NCI-H748 treated with DMSO at 0.1 percent for 48 hours (cell line): ENCODE measurements around the gene KNTC1.
"Not testable (repeated sequence)": the region's sequence is repeated elsewhere in the genome, so short reads cannot be mapped to it uniquely, and the experiment has no call there.

ENCODE experiments used
- DNase-seq: peaks from one replicate; lab custom pipeline; 2025; lab: John Stamatoyannopoulos, UW

Gene KNTC1, protein sequence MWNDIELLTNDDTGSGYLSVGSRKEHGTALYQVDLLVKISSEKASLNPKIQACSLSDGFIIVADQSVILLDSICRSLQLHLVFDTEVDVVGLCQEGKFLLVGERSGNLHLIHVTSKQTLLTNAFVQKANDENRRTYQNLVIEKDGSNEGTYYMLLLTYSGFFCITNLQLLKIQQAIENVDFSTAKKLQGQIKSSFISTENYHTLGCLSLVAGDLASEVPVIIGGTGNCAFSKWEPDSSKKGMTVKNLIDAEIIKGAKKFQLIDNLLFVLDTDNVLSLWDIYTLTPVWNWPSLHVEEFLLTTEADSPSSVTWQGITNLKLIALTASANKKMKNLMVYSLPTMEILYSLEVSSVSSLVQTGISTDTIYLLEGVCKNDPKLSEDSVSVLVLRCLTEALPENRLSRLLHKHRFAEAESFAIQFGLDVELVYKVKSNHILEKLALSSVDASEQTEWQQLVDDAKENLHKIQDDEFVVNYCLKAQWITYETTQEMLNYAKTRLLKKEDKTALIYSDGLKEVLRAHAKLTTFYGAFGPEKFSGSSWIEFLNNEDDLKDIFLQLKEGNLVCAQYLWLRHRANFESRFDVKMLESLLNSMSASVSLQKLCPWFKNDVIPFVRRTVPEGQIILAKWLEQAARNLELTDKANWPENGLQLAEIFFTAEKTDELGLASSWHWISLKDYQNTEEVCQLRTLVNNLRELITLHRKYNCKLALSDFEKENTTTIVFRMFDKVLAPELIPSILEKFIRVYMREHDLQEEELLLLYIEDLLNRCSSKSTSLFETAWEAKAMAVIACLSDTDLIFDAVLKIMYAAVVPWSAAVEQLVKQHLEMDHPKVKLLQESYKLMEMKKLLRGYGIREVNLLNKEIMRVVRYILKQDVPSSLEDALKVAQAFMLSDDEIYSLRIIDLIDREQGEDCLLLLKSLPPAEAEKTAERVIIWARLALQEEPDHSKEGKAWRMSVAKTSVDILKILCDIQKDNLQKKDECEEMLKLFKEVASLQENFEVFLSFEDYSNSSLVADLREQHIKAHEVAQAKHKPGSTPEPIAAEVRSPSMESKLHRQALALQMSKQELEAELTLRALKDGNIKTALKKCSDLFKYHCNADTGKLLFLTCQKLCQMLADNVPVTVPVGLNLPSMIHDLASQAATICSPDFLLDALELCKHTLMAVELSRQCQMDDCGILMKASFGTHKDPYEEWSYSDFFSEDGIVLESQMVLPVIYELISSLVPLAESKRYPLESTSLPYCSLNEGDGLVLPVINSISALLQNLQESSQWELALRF (N-terminal part only)

DNA sequence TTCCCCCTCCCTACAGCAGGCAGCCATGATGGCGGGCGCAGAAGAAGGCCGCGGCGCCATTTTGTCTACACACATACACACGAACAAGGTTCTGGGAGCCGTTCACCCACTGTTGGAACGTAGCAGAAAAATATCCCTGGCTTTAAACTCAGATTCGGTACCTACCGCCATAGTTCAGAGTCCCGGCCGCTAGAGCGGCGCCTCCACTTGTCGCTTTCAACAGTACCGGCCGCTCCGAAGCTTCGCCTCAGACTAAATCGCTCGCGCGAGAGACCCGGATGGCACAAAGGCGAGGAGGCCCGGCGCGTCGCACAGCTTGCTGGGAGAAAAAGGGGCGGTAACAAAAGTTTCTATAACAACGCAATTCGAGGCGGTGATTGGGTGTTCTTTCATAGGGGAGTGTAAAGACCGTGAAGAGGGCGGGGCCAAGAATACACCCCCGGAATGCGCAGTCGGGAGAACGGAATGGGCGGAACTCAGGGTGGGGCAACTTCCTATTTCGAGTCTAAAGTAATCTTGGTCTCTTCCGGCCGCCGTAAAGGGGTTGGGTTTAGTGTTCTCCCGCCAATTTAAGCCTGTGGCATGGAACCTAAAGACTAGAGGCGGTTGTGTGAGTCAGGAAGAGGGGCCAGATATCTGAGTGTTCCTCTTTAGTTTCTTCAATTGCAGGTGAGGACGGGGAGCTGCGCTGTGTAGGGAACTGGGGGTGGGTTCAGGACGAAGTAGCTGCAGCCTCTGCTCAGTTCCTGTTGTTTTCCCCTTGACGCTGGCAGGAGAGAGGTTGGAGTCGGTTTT lies at the start of gene KNTC1, which contains the start of gene RSRC2:
Gene KNTC1 (plus strand): TSS at position 567 of the 795 bp plus-strand sequence. CDS start 2,815 bp downstream, outside the sequence.
Gene RSRC2 (minus strand): TSS at position 254 of the 795 bp plus-strand sequence. CDS start 83 bp downstream, at position 171.
- peak; percentile 100 for DNase-seq

DNA sequence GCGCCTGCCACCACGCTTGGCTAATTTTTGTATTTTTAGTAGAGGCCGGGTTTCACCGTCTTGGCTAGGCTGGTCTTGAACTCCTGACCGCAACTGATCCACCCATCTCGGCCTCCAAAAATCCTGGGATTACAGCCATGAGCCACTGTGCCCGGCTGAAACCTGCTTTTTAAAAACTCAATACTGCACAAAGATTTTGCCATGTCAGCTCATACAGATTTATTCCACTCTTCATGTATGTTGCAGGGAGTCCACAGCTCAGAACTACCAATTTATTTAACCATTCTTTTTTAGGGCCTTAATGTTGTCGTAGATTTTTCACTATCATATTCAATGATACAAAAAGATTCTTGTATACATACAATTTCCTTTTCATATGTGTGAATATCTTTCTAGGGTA lies 46.3 kb upstream of the KNTC1 start:
- DNase-seq, result no peak

DNA sequence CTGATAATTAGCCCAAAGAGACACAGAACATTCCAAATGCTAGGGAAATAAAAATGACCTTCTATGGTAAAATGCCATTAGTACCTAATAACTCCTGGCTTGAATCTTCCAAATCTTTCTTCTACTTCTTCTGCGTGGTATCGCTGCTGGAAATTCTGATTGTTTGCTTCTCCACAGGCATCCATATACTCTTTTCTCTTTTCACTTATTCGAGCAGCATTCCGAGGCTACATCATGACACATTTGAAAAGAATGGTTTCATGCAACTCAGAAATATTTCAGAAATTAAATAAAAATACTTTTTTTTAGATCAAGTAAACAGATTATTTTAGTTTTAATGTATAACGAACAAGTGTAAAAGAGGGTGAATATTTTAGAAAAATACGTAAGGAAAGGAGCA lies 45.2 kb upstream of the KNTC1 start:
- DNase-seq, result no peak

DNA sequence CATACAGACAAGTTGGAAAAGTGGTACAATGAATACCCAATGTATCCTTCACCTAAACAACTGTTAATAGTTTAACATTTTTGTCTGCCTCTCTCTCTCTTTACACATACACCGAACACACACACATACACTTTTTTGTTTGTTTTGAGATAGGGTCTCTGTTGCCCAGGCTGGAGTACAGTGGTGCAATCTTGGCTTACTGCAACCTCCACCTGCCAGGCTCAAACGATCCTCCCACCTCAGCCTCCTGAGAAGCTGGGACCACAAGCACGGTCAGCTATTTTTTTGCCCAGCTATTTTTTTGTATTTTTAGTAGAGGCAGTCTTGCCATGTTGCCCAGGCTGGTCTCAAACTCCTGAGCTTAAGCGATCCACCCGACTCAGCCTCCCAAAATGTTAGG lies 43.1 kb upstream of the KNTC1 start:
- no peak for DNase-seq

DNA sequence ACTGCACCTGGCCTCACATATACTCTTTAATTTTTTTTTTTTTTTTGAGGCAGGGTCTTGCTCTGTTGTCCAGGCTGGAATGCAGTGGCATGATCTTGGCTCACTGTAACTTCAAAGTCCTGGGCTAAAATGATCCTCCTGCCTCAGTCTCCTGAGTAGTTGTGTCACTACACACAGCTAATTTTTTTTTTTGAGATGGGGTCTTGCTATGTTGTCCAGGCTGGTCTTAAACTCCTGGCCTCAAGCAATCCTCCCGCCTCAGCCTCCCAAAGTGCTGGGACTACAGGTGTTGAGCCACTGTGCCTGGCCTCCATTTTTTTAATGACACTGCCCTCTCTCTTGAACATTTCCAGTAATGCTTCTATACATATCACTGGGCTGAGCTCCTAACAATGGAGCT lies 42.7 kb upstream of the KNTC1 start:
- DNase-seq, result not testable (repeated sequence)

DNA sequence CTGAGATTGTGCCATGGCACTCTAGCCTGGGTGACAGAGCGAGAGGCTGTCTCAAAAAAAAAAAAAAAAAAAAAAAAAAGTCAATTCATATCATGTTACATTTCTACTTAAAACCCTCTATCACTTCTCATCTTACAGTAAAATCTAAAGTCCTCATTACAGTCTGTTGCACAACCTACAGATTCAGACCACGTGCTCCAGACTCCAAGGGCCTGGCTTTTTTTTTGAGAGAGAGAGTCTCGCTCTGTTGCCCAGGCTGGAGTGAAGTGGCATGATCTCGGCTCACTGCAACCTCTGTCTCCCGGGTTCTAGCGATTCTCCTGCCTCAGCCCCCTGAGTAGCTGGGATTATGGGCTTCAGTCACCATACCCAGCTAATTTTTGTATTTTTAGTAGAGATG lies 40.7 kb upstream of the KNTC1 start:
- DNase-seq, result not testable (repeated sequence)

DNA sequence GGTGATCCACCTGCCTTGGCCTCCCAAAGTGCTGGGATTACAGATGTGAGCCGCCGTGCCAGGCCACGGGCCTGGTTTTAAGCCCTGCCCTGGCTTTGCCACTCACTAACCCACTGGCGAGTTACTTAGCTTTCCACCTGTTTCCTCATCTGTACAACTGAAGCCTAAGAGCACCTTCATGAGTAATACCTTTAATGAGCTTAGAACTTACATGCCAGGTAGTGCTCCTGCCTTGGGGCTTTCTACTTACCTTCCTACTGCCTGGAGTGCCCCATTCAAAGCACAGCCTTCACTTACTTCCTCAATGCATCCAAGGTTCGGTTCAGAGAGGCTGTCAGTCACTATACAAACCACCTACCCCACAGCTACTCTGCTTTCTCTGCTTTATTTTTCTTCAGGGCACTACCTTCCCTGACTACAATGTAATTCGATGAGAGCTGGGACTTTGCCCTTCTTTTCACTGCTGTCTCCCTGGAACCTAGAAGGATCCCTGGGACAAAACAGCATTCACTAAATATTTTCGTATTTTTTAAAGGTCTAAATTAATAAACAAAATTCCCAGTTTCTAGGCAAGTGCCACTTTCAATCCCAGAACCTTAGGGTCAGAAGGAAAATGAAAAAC lies 40.1 kb upstream of the KNTC1 start:
- DNase-seq, result no peak

DNA sequence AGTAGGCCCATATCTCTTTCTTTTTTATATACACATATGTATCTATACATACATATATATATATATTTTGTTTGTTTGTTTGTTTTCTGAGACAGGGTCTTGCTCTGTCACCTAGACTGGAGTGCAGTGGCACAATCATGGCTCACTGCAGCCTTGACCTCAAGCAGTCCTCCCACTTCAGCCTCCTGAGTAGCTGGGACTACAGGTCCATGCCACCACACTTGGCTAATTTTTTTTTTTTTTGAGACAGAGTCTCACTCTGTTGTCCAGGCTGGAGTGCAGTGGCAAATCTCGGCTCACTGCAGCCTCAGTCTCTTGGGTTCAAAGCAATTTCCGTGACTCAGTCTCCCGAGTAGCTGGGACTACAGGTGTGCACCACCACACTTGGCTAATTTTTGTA lies 39.2 kb upstream of the KNTC1 start:
- not testable (repeated sequence) for DNase-seq

DNA sequence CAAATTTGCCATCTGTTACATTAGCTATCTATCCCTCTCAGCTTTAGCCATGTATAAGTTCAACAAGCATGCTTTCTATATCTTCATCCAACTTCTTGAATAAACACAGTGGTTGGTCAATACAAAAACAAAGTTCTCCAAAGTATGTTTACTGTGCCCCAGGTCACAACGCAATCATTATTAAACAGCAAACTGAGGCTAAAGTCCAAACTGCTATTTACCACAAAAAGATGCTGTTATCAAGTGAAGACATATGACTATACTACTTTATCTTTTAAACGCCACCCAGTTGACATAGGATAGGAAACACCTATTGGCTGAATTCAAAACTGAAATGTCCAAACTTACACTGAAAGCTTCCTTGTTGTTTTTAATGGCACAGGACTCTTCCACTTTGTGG lies 38.0 kb upstream of the KNTC1 start:
- no peak for DNase-seq

DNA sequence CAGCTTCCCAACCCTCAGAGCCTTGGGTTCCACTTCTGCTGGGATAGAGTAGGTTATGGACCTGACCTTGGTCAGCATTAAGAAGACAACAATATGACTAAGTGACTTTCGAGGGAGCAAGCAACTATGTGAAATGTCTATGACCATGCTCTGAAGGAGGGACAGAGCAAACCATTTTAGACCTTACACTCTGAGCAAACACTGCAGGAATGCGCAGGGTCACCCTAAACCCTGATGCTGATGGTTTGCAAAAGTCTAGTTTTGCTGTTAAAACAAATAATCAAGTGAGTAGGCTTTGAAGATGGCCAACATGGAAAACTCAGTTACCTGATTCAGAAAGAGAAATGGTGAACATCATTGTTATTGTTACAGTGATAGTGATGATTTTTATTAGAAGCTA lies 35.1 kb upstream of the KNTC1 start:
- no peak for DNase-seq

DNA sequence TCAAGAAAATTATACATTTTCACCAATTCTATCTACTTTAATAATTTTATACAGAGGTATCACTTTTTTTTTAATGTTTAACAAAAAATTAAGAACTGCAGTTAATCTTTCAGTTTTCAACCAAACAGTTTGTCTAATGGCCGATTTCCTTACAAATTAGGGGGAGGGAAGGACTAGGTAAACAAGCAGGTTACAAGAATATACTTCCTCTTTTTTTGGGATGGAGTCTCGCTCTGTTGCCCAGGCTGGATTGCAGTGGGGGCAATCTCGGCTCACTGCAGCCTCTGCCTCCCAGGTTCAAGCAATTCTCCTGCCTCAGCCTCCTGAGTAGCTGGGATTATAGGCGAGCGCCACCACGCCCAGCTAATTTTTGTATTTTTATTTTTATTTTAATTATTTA lies 33.8 kb upstream of the KNTC1 start:
- DNase-seq, result not testable (repeated sequence)

DNA sequence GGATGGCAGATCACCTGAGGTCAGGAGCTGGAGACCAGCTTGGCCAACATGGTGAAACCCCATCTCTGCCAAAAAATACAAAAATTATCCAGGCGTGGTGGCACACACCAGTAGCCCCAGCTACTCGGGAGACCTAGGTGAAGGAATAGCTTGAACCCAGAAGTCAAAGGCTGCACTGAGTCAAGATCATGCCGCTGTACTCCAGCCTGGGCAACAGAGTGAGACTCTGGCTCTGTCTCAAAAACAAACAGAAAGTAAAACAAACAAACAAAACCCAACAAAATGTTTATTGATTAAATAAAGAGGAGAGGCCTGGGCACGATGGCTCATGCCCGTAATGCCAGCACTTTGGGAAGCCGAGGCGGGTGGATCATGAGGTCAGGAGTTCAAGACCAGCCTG lies 31.8 kb upstream of the KNTC1 start:
- no peak for DNase-seq

DNA sequence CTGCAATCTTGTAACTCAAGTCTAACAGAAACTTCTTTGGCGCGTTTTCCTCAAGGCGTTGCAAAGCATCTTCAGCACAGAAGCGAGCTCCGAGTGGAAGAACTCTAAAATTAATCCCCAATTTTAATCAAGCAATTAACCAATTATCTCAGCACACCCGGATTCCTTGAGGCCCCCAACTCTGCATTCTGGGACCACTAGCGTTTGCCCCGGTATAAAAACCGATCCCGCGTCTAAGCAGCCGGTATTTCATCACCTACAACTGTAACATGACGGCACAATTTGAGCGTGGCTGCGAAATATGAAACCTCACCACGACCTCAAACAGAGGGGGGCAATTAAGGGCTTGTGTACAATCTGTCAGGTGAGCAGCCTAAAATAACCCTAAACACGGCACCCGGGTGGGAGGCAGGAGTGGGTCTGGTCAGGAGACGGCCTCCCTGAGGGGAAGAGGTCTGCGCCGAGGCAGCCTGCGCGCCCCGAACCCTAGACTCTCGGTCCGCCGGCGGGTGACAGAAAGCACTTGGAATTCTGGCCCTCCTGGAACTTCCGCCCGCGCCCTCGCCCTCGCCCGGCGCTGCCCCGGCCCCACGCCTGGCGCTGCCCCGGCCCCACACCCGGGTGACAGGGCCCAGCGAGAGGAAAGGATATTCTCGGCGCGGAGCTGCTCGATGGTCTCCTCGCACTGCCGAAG lies 26.9 kb upstream of the KNTC1 start:
- DNase-seq, result peak; percentile 53

DNA sequence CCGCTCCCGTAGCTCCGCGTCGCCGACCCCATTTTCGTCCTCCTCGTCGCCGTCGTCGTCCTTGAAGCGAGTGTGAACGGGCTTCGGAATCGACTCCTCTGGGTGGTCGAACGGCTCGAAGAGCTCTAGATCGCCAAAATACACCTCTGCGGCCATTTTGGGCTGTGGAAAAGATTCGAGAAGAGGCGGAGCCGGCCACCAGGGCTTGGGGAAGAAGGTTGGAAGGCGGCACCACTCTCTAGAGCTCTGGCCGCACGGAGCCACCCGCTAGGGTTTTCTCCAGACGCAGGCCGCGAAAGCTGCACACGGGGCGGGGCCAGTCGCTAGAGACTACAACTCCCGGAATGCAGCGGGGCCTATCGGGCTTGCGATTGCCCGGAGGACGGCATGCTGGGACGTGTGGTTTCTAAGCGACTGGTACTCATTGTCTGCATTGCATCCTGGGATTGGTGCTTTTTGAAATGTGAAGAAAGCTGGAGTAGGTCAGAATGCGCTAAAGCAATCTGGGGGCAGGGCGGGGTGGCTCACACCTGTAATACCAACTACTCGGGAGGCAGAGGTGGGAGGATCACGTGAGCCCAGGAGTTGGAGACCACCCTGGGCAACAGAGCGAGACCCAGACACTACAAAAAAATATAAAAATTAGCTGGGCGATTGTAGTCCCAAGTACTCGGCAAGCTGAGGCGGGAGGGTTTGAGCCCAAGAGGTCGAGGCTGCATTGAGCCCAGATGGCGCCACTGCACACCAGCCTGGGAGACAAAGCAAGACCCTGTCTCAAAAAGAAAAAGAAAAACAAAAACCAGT lies 26.2 kb upstream of the KNTC1 start, which contains the start of gene ZCCHC8:
Gene ZCCHC8 (minus strand): TSS at position 248 of the 804 bp plus-strand sequence. CDS start 92 bp downstream, at position 156.
- peak; percentile 98 for DNase-seq

DNA sequence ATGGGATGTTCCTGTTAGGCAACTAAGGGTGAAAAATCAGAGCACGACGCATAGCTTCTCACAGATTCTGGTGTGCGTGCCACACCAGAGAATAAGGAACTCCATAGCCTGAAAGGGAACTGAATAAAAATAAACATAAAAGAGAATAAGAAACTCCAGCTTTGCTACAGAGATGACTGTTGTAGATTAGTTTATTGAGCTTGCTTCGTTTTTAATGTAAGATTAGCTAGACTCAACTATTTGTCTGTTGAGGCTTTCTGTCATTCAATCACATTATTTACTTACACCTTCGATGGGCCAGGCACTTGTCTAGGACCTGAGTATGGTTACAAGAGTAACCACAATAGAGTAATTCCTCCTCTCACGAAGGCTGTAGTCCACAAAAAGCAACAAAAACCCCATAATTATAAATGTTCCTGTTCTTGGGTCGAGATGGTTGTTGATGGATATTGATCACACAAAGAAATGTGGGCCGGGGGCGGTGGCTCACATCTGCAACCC lies 25.5 kb upstream of the KNTC1 start:
- DNase-seq, result no peak

DNA sequence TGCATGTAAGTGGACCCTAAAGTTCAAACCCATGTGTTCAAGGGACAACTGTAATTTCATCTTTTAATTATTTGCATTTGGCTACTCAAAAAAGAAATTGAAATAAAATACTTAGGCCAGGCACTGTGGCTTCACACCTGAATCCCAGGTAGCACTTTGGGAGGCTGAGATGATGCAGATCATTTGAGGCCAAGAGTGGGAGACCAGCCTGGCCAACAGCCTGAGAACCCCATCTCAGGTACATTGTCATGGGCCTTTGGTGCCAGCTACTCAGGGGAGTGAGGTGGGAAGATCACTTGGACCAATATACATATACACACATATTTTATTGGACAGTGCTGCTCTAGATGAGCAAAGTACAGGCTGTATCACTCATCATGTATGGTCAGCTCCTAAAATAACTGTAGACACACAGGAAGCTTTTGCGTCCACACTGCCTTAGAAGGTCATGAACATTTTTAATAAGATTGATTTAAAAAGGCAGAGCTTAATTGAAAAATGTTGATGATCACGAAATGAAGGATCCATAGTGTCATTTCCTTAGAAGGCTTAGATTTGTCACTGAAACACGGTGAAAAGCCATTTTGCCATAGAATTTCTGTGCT lies 23.8 kb upstream of the KNTC1 start:
- DNase-seq, result no peak

DNA sequence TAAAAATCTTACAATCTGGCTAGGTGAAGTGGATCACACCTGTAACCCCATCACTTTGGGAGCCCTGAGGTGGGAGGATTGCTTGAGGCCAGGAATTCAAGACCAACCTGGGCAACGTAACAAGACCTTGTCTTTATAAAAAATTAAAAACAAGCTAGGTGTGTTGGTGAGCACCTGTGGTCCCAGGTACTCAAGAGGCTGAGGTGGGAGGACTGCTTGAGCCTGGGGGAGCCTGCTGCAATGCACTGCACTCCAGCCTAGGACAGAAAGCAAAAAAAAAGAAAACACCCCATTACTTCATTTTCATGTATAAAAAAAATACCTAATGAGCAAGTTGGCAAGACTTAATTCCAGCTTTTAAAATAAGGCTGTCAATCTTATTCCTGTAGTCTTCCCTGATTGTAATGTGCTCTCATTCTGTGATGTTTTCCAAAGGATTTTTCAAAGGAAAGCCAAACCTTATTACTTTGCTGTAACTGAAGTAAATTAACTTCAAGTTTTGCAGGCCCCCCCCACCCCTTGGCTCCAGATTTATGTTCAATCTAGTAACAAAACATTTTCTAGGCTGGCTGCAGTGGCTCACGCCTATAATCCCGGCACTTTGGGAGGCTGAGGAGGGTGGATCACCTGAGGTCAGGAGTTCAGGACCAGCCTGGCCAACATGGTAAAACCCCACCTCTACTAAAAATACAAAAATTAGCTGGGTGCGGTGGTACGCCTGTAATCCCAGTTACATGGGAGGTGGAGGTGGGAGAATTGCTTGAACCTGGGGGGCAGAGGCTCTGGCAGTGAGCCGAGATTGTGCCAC lies 23.1 kb upstream of the KNTC1 start:
- DNase-seq, result no peak
